T-helper 17 cell (primary cell): ENCODE measurements around the gene PKD2. TPM values are rescaled to one million over a fixed set of nuclear protein-coding genes. Genes with fewer than 3 reads are reported as not detected.

Experiments used
- ATAC-seq: fragments of 150-1000 bp; cut with Tn5 transposase; 2 replicates; pipeline ENCODE4 v1.10.0; 2021; ENCODE audit warnings: mild to moderate bottlenecking, moderate library complexity
- DNase-seq, 3 donors: peaks; one replicate each; pipeline versions ENCODE4 v3.0.0 to v3.0.0-alpha.2; 2020 to 2021
- H3K9me3 ChIP-seq: one replicate; pipeline ENCODE4 v1.7.0; 2013; ENCODE audit warnings: low read length, mild to moderate bottlenecking; ENCODE audit not compliant: control insufficient read depth, poor library complexity, severe bottlenecking
- H3K27ac Mint-ChIP-seq: one replicate; pipeline ENCODE4 v1.8.0; 2022; ENCODE audit warnings: mild to moderate bottlenecking, moderate library complexity, mixed read lengths
- H3K27me3 Mint-ChIP-seq: one replicate; pipeline ENCODE4 v1.8.0; 2022; ENCODE audit warnings: mixed read lengths
- H3K36me3 Mint-ChIP-seq: one replicate; pipeline ENCODE4 v1.8.0; 2022; ENCODE audit warnings: low read depth, mixed read lengths
- H3K4me1 Mint-ChIP-seq: one replicate; pipeline ENCODE4 v1.8.0; 2022; ENCODE audit warnings: mild to moderate bottlenecking, mixed read lengths
- H3K4me3 Mint-ChIP-seq: one replicate; pipeline ENCODE4 v1.8.0; 2022; ENCODE audit warnings: mild to moderate bottlenecking, moderate library complexity, mixed read lengths
- total RNA-seq, 4 donors: library from RNA in 2 of 4; stranded (reverse) in 2 of 4; gene quantifications; one replicate each; pipeline ENCODE4 v1.2.3 and lab custom pipeline; 2022 to 2026

The PKD2 gene
- total RNA-seq, 2 donors from 2014 or later: 10.2 to 11.1 TPM

DNA sequence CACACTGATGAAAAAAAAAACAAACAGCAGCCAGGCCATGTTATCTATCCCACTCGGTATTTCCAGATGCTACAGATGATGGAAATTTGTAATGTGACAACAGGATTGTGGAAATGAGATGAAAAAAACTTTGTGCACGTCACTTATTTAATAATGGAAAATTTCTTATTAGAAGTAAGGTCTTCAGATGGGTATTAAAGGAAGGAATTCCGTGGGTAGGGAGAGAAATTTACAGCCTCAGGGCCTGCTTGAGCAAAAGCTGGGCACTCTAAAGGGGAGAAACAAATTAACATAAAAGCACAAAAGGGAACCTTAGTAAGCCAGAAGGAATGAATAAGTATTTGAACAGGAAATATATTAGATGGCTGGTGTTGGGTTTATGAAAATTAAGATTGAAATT, 4.2 kb upstream of the PKD2 start:
- H3K4me3 Mint-ChIP-seq: no peak overlapping the region
- H3K36me3 Mint-ChIP-seq: peaks cover 2% of the 10 kb centered on the region

DNA sequence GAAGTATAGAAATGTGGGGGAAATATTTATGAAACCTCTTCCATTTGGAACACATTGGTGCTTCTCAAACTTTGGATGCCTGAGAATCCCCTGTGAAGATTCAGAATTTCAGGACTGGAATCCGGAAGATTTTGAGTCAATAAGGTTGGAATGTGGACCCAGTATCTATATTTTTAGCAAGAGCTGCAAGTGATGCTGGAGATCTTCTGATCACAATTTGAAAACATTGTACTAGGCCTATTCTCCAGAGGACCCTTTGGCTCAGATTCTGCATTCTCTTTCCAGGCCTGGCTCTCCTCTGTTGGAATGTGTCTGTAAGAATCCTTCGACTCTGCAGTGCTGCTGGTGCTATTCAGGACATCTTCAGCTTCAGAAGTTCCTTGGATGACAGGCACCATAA, 2.4 kb upstream of the PKD2 start:
- H3K4me1 Mint-ChIP-seq: peaks cover 16% of the 10 kb centered on the region
- H3K27me3 Mint-ChIP-seq: no peaks in the 10 kb centered on the region
- H3K9me3 ChIP-seq: no peaks in the 10 kb centered on the region
- DNase-seq (no peak), ATAC-seq (no peak)
- H3K4me3 Mint-ChIP-seq: no peak overlapping the region
- peaks cover 2% of the 10 kb centered on the region for H3K36me3 Mint-ChIP-seq
- no peak overlapping the region for H3K27ac Mint-ChIP-seq

More for the DNA sequence above, 4.2 kb upstream of the PKD2 start:
- ATAC-seq (no peak), DNase-seq (no peak)
- H3K27me3 Mint-ChIP-seq: no peaks in the 10 kb centered on the region
- H3K9me3 ChIP-seq: no peaks in the 10 kb centered on the region
- H3K4me1 Mint-ChIP-seq: peaks cover 9% of the 10 kb centered on the region
- no peak overlapping the region for H3K27ac Mint-ChIP-seq

DNA sequence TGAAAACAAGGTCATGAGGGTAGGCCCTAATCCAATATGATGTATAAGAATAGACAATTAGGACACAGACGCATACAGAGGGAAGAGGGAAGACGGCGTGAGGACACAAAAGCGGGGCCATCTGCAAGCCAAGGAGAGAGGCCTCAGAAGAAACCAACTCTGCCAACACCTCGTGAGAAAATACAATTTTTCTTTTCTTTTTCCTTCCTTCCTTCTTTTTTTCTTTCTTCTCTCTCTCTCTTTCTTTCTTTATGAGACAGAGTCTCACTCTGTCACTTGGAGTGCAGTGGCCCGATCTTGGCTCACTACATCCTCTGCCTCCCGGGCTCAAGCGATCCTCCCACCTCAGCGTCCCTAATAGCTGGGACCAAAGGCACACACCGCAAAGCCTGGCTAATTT, 1.5 kb upstream of the PKD2 start:
- H3K9me3 ChIP-seq: no peaks in the 10 kb centered on the region
- Mint-ChIP-seq H3K4me1 (peaks cover 23% of the 10 kb centered on the region), H3K4me3 (peak overlapping the region; percentile 93), H3K36me3 (peaks cover 2% of the 10 kb centered on the region), H3K27ac (no peak overlapping the region), H3K27me3 (no peaks in the 10 kb centered on the region)
- DNase-seq (no peak), ATAC-seq (no peak)

DNA sequence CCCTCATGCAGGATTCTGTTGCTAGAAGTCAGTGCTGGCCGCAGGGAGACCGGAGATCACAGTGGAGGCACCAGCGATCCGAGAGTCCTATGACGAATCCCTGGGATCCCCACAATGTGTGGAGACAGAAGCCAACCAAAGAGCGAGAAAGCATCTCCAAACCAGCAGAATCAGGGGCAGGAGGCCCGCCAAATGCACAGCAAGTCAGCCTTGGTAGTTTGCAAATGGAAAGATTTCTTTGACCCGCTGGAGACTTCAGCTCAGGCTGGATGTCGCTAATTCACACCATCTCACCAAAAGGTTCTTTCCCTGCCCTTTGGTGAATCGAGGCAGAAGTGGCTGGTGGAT, 505 bp upstream of the PKD2 start:
- Mint-ChIP-seq H3K36me3 (peaks cover 2% of the 10 kb centered on the region), H3K27me3 (no peaks in the 10 kb centered on the region), H3K4me1 (peaks cover 23% of the 10 kb centered on the region), H3K27ac (no peak overlapping the region), H3K4me3 (peak overlapping the region; percentile 93)
- DNase-seq: no peak
- H3K9me3 ChIP-seq: no peaks in the 10 kb centered on the region
- ATAC-seq: no peak

DNA sequence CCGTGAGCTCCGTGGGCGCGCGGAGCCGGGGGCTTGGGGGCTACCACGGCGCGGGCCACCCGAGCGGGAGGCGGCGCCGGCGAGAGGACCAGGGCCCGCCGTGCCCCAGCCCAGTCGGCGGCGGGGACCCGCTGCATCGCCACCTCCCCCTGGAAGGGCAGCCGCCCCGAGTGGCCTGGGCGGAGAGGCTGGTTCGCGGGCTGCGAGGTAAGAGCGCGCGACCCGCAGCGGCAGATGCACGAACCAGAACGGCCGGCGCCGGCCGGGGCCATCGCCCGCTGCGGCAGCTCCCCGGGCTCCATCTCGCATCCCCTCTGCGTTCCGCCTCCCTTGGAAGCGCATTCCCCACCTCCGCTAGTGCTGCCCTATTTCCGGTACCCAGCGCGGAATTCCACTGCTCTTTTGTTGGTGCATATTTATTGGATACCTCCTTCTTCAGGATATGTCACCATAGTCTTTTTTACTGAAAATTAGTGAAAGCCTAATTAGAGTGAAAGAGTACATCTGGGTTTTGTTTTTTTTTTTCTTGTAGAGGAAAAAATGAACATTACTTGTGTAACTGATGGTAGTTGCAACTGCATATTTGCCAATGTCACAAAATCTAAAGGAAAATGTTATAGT, 797 bp downstream of the PKD2 start:
- ATAC-seq (peak; percentile 15), DNase-seq (no peak)
- peaks cover 33% of the 10 kb centered on the region for H3K4me1 Mint-ChIP-seq
- H3K9me3 ChIP-seq: no peaks in the 10 kb centered on the region
- H3K27ac Mint-ChIP-seq: peak overlapping the region; percentile 70
- H3K27me3 Mint-ChIP-seq: no peaks in the 10 kb centered on the region
- peak overlapping the region; percentile 96 for H3K4me3 Mint-ChIP-seq
- H3K36me3 Mint-ChIP-seq: no peaks in the 10 kb centered on the region

DNA sequence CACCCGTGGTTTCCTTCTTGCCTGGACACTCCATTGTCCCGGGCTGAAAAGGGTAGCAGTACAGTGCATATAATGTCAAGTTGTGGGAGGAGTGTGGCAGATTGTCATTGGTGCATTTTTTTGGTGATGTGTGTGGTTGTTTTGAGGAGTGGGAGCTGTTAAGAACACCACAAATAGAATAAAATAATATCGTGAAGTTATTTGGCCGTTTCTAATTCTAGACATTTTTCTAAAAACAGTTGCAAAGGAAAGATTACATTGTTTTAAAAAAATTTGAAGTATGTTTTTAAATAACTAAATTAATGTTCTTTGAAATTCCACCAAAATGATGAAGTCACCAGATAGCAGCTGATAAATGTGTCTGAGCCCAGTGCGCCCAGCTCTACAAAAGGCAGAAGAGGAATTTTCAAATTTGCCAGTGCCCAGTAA, 1.3 kb downstream of the PKD2 start:
- no peak for ATAC-seq
- H3K27me3 Mint-ChIP-seq: no peaks in the 10 kb centered on the region
- H3K27ac Mint-ChIP-seq: peak overlapping the region; percentile 70
- DNase-seq: no peak
- H3K4me1 Mint-ChIP-seq: peaks cover 38% of the 10 kb centered on the region
- H3K36me3 Mint-ChIP-seq: no peaks in the 10 kb centered on the region
- no peaks in the 10 kb centered on the region for H3K9me3 ChIP-seq
- H3K4me3 Mint-ChIP-seq: peak overlapping the region; percentile 96

DNA sequence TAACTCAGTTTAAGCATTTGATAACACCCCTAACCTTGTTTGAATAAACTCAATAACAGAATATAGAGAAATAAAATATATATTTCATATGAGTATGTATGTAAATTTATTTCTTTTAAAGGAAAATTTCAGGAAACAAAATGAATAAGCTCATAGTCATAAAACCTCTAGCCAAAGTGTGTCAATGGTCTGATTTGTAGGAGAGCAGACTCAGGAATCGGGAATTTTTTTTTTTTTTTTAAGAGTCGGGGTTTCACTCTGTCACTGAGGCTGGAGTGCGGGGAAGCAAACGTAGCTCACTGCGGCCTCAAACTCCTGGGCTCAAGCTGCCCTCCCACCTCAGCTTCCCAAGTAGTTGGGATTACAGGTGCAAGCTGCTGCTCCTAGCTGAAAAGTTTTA, 2.4 kb downstream of the PKD2 start:
- H3K27me3 Mint-ChIP-seq: no peaks in the 10 kb centered on the region
- ATAC-seq (no peak), DNase-seq (no peak)
- H3K27ac Mint-ChIP-seq: peak overlapping the region; percentile 32
- H3K36me3 Mint-ChIP-seq: no peaks in the 10 kb centered on the region
- no peaks in the 10 kb centered on the region for H3K9me3 ChIP-seq
- no peak overlapping the region for H3K4me3 Mint-ChIP-seq
- H3K4me1 Mint-ChIP-seq: peaks cover 41% of the 10 kb centered on the region

DNA sequence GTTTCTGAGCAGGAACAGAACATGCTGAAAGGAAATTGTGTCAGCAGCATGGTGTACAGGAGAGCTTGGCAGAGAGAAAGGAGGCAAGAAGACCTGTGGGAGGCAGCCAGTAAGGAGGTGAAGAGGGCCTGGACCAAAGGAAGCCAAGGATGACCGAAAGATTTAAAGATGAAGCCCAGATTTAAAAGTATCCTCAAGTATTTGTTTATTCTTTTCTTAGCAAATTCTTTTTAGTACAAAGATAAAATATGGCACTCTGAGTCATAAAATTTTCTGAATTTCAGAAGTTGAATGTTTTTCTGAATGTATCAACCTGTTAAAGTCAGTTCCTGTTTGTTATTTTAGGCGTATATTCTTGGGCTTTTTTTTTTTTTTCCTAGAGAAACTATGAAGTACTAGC, 3.5 kb downstream of the PKD2 start:
- H3K27ac Mint-ChIP-seq: no peak overlapping the region
- no peaks in the 10 kb centered on the region for H3K36me3 Mint-ChIP-seq
- ATAC-seq (no peak), DNase-seq (no peak)
- H3K9me3 ChIP-seq: no peaks in the 10 kb centered on the region
- H3K4me1 Mint-ChIP-seq: peaks cover 41% of the 10 kb centered on the region
- no peaks in the 10 kb centered on the region for H3K27me3 Mint-ChIP-seq
- peak overlapping the region; percentile 15 for H3K4me3 Mint-ChIP-seq

DNA sequence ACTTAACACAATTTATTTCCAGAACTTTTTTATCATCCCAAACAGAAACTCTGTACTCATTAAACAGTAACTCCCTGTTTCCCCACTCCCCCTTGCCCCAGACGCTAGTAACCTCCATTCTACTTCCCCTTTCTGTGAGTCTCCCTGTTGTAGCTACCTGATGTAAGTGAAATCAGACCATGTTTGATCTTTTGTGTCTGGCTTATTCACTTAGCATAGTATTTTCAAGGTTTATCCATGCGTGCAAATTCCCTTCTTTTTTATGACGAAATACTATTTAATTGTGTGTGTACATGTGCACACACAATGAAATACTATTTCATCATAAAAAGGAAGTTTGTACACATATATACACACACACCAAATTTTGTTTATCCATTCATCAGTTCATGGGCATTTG, 5.2 kb downstream of the PKD2 start:
- Mint-ChIP-seq H3K27ac (no peak overlapping the region), H3K27me3 (no peaks in the 10 kb centered on the region), H3K4me1 (peaks cover 36% of the 10 kb centered on the region), H3K36me3 (no peaks in the 10 kb centered on the region), H3K4me3 (peak overlapping the region; percentile 12)
- ATAC-seq: no peak
- H3K9me3 ChIP-seq: no peaks in the 10 kb centered on the region
- no peak for DNase-seq

DNA sequence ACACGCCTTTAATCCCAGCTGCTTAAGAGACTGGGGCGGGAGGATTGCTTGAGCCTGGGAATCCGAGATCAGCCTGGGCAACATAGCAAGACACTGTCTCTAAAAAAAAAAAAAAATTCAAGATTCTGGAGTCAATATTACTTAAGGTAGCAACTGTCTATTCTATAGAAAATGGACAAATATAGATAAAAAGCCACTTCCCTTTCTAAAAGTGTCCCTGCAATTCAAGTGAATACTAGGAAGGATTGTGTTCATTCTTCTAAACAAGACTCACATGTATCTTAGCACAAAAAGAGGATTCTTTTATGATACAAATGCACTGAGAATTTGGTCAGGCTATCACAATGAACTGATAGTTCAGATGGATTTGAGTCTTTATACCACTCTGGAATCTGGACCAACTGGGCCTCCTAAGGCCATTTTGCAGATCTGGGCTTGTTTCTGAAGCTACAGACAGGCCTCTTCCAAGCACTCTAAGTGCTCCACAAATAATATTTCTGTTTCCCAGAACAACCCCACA, 7.0 kb downstream of the PKD2 start:
- no peaks in the 10 kb centered on the region for H3K36me3 Mint-ChIP-seq
- H3K4me3 Mint-ChIP-seq: no peak overlapping the region
- H3K4me1 Mint-ChIP-seq: peaks cover 33% of the 10 kb centered on the region
- H3K27ac Mint-ChIP-seq: no peak overlapping the region
- H3K27me3 Mint-ChIP-seq: no peaks in the 10 kb centered on the region
- no peaks in the 10 kb centered on the region for H3K9me3 ChIP-seq
- ATAC-seq: no peak
- no peak for DNase-seq

DNA sequence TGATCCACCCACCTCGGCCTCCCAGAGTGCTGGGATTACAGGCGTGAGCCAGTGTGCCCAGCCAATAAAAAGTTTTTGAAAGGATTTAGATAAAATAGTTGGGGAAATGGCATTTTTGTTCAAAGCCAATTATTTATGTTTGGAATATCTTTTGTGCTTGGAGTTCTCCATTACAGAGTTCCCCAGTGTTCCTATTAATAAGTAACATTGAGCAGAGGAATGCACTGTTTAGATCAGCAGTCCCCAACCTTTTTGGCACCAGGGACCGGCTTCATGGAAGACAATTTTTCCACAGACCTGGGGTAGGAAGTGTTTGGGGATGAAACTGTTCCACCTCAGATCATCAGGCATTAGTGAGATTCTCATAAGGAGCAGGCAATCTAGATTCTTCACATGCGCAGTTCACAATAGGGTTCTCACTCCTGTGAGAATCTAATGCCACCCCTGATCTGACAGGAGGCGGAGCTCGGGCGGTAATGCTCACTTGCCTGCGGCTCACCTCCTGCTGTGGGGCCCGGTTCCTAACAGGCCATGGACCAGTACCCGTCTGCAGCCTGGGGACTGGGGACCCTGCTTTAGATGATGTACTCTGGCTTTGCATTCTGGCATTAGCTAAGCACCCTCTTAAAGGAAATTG, 8.3 kb downstream of the PKD2 start:
- Mint-ChIP-seq H3K4me3 (no peak overlapping the region), H3K36me3 (no peaks in the 10 kb centered on the region), H3K27ac (no peak overlapping the region), H3K27me3 (no peaks in the 10 kb centered on the region), H3K4me1 (peaks cover 28% of the 10 kb centered on the region)
- ATAC-seq: no peak
- no peak for DNase-seq
- no peaks in the 10 kb centered on the region for H3K9me3 ChIP-seq

DNA sequence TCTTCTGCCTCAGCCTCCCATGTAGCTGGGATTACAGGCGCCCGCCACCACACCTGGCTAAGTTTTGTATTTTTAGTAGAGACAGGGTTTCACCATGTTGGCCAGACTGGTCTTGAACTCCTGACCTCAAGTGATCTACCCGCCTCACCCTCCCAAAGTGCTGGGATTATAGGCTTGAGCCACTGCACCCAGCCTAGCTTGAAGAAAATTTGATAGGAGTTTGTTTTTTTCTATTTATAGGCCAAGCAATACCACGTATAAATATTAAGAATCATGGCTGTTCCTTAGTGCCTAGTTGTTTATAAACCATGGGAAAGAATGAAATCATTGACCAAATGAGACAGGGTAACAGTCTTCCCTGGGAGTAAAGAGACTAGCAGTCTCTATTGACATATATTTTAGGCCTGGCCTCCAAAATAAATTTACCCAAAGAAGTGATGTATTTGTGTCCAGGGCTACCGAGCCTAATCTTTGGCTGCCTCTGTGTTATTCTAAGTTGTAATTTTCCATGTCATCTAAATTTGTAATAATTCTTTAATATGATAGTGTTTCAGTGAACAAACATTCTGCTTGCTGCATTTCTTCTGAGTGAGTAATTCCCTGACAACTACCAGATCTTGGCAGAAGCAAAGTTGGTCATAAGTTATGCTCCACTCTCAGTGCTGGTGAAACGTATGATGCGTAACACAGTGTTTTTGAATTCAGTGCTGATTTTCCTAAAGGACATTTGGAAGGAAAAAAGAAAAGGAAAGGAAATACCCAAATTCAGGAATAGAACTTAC, 10.3 kb downstream of the PKD2 start:
- peaks cover 23% of the 10 kb centered on the region for H3K4me1 Mint-ChIP-seq
- no peak for DNase-seq
- no peak overlapping the region for H3K4me3 Mint-ChIP-seq
- H3K36me3 Mint-ChIP-seq: peaks cover 4% of the 10 kb centered on the region
- no peaks in the 10 kb centered on the region for H3K9me3 ChIP-seq
- H3K27me3 Mint-ChIP-seq: no peaks in the 10 kb centered on the region
- no peak for ATAC-seq
- H3K27ac Mint-ChIP-seq: no peak overlapping the region

DNA sequence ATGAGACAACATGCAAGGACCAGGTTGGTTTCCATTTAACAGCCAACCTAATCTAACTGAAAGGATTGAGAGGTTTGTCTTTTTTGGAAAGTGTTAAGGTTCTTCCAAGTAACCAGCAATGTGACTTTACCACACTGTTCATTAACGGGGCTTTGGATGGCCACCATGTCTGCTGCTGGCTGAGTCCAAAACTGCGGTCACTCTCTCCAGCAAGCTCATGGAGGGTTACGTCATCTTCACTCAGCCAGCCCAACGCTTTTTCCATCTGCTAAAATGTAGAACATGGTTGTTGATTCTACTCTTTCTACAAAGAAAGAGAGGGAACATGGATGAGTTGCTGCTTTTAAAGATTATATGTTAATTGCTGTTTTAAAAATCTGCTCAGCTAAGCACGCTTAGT, 11.0 kb downstream of the PKD2 start:
- ATAC-seq: no peak
- Mint-ChIP-seq H3K27me3 (no peaks in the 10 kb centered on the region), H3K27ac (no peak overlapping the region), H3K4me3 (no peak overlapping the region), H3K36me3 (peaks cover 4% of the 10 kb centered on the region), H3K4me1 (peaks cover 15% of the 10 kb centered on the region)
- H3K9me3 ChIP-seq: no peaks in the 10 kb centered on the region
- DNase-seq: no peak
